Measurements from ENCODE around the gene SPATA45. TPM values are rescaled to one million over a fixed set of nuclear protein-coding genes. Genes with fewer than 3 reads are reported as not detected.

Gene SPATA45
- not detected in 2 replicates for total RNA-seq

DNA sequence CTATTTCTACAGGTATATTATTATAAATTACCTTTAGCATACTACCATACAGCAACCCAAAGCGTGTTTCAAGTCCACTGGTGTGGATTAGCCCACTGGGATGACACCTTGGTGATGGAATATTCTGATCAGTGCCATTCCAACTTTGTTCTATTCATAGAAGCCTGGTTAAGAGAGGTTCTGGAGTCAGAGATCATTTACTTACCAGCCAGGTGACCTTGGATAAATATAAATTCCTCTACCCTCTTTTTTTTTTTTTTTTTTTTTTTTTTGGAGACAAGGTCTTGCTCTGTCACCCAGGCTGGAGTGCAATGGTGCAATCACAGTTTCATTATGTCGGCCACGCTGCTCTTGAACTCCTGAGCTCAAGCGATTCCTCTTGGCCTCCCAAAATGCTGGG, at the start of gene SPATA45:
Gene SPATA45 (minus strand): TSS at position 101 of the 400 bp plus-strand sequence. CDS start 11,500 bp downstream, outside the sequence.

DNA sequence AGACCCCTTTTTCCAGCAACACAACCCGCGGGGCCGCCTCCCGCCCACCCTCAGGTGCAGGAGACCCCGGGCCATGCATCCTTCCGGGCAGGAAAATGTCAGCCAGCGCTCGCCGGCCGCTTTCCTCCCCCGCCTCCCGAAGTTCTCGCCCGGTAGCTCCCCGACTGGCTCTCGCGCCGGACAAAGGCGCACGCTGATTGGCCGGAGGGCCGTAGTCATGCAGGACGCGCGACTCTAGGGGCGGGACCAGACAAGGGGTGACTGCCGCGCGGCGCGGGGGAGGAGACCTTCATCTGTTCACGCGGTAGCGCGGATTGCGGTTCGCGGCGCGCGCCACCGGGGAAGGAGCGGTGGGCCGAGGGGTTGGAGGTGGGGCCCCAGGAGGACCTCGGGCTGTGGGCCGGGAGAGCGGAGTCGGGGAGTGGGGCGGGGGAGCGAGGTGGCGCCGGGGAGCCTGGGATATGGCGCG, 10.6 kb upstream of the SPATA45 start, which contains the start of gene FLVCR1:
Gene FLVCR1 (plus strand): TSS at position 284 of the 469 bp plus-strand sequence. CDS start 178 bp downstream, at position 462.

DNA sequence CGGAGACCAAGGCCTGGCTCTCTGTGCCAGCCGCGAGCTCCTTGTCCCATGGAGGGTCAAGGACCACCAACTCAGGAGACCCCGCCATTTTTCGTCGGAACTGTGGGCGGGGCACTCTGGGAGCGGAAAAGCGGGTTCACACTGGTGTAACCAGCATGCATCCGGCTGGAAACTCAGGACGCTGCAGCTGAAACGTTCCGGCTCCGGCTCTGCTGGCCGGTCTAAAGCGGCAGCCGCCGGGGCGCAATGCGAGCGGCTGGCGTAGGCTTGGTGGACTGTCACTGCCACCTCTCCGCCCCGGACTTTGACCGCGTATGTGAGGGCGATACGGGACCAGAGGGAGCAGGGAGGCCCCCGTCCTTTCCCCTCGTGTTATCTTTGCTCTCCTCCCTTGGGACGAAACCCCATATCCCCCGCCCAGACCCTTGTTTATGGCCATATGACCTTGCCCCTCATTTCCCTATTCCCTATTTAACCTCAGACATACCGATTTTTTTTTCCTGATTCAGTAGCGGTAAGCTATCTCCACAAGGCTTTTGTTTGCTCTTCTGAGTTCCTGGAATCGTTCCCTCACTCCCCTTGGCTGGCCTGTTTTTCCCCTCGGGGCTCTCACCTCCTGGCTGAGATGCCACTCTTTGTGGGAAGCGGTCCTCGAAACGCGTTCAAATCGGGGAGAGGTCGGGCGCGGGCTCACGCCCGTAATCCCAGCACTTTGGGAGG, 55.6 kb downstream of the SPATA45 start, which contains the start of the genes NSL1 and TATDN3:
Gene NSL1 (minus strand): TSS at position 102 of the 720 bp plus-strand sequence. CDS start 14 bp downstream, at position 88.
Gene TATDN3 (plus strand): TSS at position 219 of the 720 bp plus-strand sequence. CDS start 28 bp downstream, at position 247.

Small RNA genes lying within 50 kb of the gene (small RNA-seq; reads per million reads assigned to genes)
- gene AC104333.1 = not detected
- not detected for gene AC104333.2

Other genes starting within 250 kb of the SPATA45 start
- gene ATF3, start 238.9 kb downstream of the SPATA45 start, total RNA-seq = 9.1 and 10.4 TPM in 2 replicates
- gene BATF3, start 147.8 kb downstream of the SPATA45 start, total RNA-seq = 1.1 and 1.8 TPM in 2 replicates
- gene NSL1, start 55.9 kb downstream of the SPATA45 start, total RNA-seq = 21.6 and 24.7 TPM in 2 replicates
- 11.7 and 13.5 TPM in 2 replicates for gene TATDN3, start 55.8 kb downstream of the SPATA45 start, total RNA-seq
- 4.3 and 8.4 TPM in 2 replicates for gene FLVCR1, start 10.6 kb upstream of the SPATA45 start, total RNA-seq
- gene VASH2, start 102.9 kb upstream of the SPATA45 start, total RNA-seq = not detected in 2 replicates
- 60.5 and 62.8 TPM in 2 replicates for gene ANGEL2, start 168.2 kb upstream of the SPATA45 start, total RNA-seq
- gene RPS6KC1, start 203.6 kb upstream of the SPATA45 start, total RNA-seq = 31.7 and 37.6 TPM in 2 replicates

Data from hair follicle dermal papilla cell (primary cell).